ENCODE measurements around the gene BBX. TPM values are rescaled to one million over a fixed set of nuclear protein-coding genes. Genes with fewer than 3 reads are reported as not detected.

BBX gene
- total and polyA plus RNA-seq, 2 of the 13 experiments (the other 11 are each of a cell fraction or from before 2014, with no cell fraction given) = 13.7 to 23.2 TPM

DNA sequence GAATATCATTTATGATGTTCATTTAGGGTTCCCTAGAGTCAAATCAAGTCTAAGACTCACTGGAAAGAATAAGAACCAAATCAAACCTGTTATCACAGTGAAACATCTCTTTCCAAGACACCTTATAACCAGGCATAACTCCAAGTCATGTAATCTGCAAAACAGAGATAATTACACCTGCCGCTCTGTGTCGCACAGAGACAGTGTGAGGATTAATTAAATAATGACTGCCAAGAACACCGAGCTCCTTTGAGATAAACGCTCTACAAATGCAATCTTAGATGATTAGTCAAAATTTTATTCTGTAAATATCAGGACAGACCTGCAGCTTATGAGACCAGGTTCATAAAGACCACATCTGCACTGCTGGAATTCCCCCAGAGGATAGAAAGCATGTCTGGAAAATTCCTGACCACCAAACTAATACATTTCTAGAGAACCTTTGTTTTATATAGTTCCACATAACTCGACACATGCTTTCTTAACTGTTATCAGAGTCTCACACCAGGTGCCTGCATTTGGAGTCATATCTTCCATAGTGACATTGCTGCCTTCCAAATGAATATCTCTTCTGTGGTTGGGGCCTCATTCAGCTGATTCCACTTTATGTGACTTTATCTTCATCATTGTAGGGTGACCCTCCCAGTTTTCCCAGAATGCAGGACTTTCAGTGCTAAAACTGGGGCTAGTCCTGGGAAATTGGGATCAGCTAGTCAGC, 315.3 kb downstream of the BBX start:
- Histone ChIP-seq H3K4me1 (ENCODE audit: insufficient read depth, low read length) (peaks cover 30% of the 10 kb centered on the region), H3K9me3 (ENCODE audit: low read length) (no peaks in the 10 kb centered on the region), H3K79me2 (ENCODE audit: insufficient read depth, low read length) (no peaks in the 10 kb centered on the region), H3K4me3 (replicated peaks in 1 of 3; ENCODE audit: insufficient read depth in 1 of 3, low read depth in 2 of 3, low read length in 3 of 3) (no peak overlapping the region), H2AFZ (ENCODE audit: low read length) (no peak overlapping the region), H3K27ac (ENCODE audit: extremely low read length, insufficient read depth, low read length) (no peak overlapping the region), H3K27me3 (ENCODE audit: control insufficient read depth in 1 of 2, insufficient read depth in 2 of 2, low read length in 2 of 2) (no peaks in the 10 kb centered on the region), H3K4me2 (ENCODE audit: low read depth, low read length) (no peak overlapping the region), H3K9ac (ENCODE audit: insufficient read depth, low read depth, low read length) (no peak overlapping the region), H4K20me1 (ENCODE audit: insufficient read depth, low read length) (no peaks in the 10 kb centered on the region), H3K36me3 (replicated peaks in 1 of 2; ENCODE audit: control insufficient read depth in 1 of 2, insufficient read depth in 2 of 2, low read length in 2 of 2) (no peaks in the 10 kb centered on the region)
- no peak for FAIRE-seq
- ATAC-seq = no peak
- intact Hi-C loops (cut with micrococcal nuclease; ENCODE audit: unreplicated experiment) (no loop called here), in situ Hi-C loops (cut with HindIII; ENCODE audit: extremely low pct_ligation_motif_present, low pct_unique_long_range_greater_than_20kb) (loop anchor here (25.0 kb wide), 1 partner anchor 601 kb away; no protein-coding TSS in a partner anchor)
- ChIA-PET POLR2A (no interaction called here), CTCF (ENCODE audit: low intra/inter-chr PET ratio, low total read pairs) (no interaction called here)
- DNase-seq (ENCODE audit: low spot score) = no peak
- TF ChIP-seq, protein P1, sequence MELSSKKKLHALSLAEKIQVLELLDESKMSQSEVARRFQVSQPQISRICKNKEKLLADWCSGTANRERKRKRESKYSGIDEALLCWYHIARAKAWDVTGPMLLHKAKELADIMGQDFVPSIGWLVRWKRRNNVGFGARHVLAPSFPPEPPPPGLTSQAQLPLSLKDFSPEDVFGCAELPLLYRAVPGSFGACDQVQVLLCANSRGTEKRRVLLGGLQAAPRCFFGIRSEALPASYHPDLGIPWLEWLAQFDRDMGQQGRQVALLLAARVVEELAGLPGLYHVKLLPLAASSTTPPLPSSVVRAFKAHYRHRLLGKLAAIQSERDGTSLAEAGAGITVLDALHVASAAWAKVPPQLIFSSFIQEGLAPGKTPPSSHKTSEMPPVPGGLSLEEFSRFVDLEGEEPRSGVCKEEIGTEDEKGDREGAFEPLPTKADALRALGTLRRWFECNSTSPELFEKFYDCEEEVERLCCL (CRISPR knock-in tag; IDR thresholded peaks at IDR 0.05; ENCODE audit: borderline replicate concordance) = no peak
- no peak for TF ChIP-seq ZNF543 (CRISPR knock-in tag; IDR thresholded peaks at IDR 0.05)
- no peak for TF ChIP-seq ZNF124 (CRISPR knock-in tag; IDR thresholded peaks at IDR 0.05)
- no peak for TF ChIP-seq ZNF530 (CRISPR knock-in tag; IDR thresholded peaks at IDR 0.05; ENCODE audit: low read depth)
- TF ChIP-seq REL (CRISPR knock-in tag; conservative IDR thresholded peaks at IDR 0.05) = no peak
- no peak for TF ChIP-seq NFATC3 (CRISPR knock-in tag; IDR thresholded peaks at IDR 0.05)
- no peak for TF ChIP-seq FOXC1 (CRISPR knock-in tag; IDR thresholded peaks at IDR 0.05; ENCODE audit: borderline replicate concordance)
- no peak for TF ChIP-seq SIX4 (CRISPR knock-in tag; IDR thresholded peaks at IDR 0.05)
- TF ChIP-seq, protein P2, sequence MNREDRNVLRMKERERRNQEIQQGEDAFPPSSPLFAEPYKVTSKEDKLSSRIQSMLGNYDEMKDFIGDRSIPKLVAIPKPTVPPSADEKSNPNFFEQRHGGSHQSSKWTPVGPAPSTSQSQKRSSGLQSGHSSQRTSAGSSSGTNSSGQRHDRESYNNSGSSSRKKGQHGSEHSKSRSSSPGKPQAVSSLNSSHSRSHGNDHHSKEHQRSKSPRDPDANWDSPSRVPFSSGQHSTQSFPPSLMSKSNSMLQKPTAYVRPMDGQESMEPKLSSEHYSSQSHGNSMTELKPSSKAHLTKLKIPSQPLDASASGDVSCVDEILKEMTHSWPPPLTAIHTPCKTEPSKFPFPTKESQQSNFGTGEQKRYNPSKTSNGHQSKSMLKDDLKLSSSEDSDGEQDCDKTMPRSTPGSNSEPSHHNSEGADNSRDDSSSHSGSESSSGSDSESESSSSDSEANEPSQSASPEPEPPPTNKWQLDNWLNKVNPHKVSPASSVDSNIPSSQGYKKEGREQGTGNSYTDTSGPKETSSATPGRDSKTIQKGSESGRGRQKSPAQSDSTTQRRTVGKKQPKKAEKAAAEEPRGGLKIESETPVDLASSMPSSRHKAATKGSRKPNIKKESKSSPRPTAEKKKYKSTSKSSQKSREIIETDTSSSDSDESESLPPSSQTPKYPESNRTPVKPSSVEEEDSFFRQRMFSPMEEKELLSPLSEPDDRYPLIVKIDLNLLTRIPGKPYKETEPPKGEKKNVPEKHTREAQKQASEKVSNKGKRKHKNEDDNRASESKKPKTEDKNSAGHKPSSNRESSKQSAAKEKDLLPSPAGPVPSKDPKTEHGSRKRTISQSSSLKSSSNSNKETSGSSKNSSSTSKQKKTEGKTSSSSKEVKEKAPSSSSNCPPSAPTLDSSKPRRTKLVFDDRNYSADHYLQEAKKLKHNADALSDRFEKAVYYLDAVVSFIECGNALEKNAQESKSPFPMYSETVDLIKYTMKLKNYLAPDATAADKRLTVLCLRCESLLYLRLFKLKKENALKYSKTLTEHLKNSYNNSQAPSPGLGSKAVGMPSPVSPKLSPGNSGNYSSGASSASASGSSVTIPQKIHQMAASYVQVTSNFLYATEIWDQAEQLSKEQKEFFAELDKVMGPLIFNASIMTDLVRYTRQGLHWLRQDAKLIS (CRISPR knock-in tag; IDR thresholded peaks at IDR 0.05) = no peak
- no peak for TF ChIP-seq SMAD9 (CRISPR knock-in tag; IDR thresholded peaks at IDR 0.05)
- no peak for TF ChIP-seq REXO4 (CRISPR knock-in tag; IDR thresholded peaks at IDR 0.05; ENCODE audit: borderline replicate concordance)
- no peak for TF ChIP-seq RAD51 (IDR thresholded peaks at IDR 0.05; ENCODE audit: borderline replicate concordance)
- no peak for TF ChIP-seq XBP1 (CRISPR knock-in tag; IDR thresholded peaks at IDR 0.05)
- BruUV-seq (replicated peaks) = no TSS peak
- 74% methylated on average over 5 of the region's 5 CpGs for WGBS (ENCODE audit: low lambda C conversion rate)
